ENCODE measurements around the gene TRIM15. TPM values are rescaled to one million over a fixed set of nuclear protein-coding genes. Genes with fewer than 3 reads are reported as not detected.

TRIM15 gene
- total RNA-seq, 1 donor from 2014 or later = not detected

DNA sequence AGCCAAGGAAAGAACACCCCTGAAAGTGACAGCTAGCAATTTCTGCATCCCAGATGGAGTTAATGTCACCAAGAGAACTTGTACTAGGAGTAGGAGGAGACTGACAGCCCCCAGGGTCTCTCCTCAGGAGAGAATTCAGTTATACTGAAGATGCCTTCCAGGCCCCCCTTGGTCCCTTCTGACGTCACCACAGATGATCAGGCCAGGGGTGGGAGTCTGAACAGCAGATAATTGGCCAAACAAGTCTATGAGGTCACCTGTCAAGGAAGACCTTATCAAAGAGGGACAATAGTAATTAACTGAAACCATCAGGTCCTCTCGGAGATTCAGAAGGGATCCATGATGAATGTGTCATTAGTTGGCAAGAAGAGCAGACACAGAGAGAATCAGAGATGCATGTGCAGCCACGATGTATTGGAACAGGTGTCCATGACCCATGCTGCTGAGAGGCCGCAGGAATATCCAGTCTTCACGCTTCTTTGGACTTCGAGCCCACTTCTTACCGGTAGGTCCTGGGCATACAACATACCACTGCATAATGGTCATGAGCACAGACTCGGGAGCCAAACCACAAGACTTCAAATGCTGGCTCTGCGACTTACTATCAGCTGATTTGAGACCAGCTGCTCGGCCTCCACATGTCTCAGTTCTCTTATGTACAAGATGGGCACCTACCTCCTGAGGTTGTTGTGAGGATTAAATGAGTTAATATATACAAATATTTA is 12.5 kb upstream of the TRIM15 start:
- no peaks in the 10 kb centered on the region for H3K36me3 ChIP-seq (ENCODE audit: control insufficient read depth, insufficient read depth, low read length)
- no peak for TF ChIP-seq CTCF (IDR thresholded peaks at IDR 0.05; ENCODE audit: insufficient read depth, low read length, poor library complexity, severe bottlenecking)
- H3K27me3 ChIP-seq (ENCODE audit: control insufficient read depth, insufficient read depth, low read length) = peaks cover 6% of the 10 kb centered on the region
- H3K4me3 ChIP-seq (ENCODE audit: low read depth, low read length) = no peak overlapping the region
- DNase-seq (ENCODE audit: low read depth) = no peak

- no peak for DNase-seq (ENCODE audit: low read depth)
- peaks cover 5% of the 10 kb centered on the region for H3K27me3 ChIP-seq (ENCODE audit: control insufficient read depth, insufficient read depth, low read length)
- no peaks in the 10 kb centered on the region for H3K36me3 ChIP-seq (ENCODE audit: control insufficient read depth, insufficient read depth, low read length)
- H3K4me3 ChIP-seq (ENCODE audit: low read depth, low read length) = no peak overlapping the region
- no peak for TF ChIP-seq CTCF (IDR thresholded peaks at IDR 0.05; ENCODE audit: insufficient read depth, low read length, poor library complexity, severe bottlenecking)
These were observed 11.8 kb upstream of the TRIM15 start for GRCh38 chr6:30151580-30151979.

- no peak for DNase-seq (ENCODE audit: low read depth)
- no peak for TF ChIP-seq CTCF (IDR thresholded peaks at IDR 0.05; ENCODE audit: insufficient read depth, low read length, poor library complexity, severe bottlenecking)
- Histone ChIP-seq H3K27me3 (ENCODE audit: control insufficient read depth, insufficient read depth, low read length) (peaks cover 5% of the 10 kb centered on the region), H3K36me3 (ENCODE audit: control insufficient read depth, insufficient read depth, low read length) (no peaks in the 10 kb centered on the region), H3K4me3 (ENCODE audit: low read depth, low read length) (no peak overlapping the region)
These were observed 11.2 kb upstream of the TRIM15 start for GRCh38 chr6:30152016-30152673.

- no peak for TF ChIP-seq CTCF (IDR thresholded peaks at IDR 0.05; ENCODE audit: insufficient read depth, low read length, poor library complexity, severe bottlenecking)
- Histone ChIP-seq H3K27me3 (ENCODE audit: control insufficient read depth, insufficient read depth, low read length) (peaks cover 3% of the 10 kb centered on the region), H3K36me3 (ENCODE audit: control insufficient read depth, insufficient read depth, low read length) (no peaks in the 10 kb centered on the region), H3K4me3 (ENCODE audit: low read depth, low read length) (no peak overlapping the region)
- DNase-seq (ENCODE audit: low read depth) = no peak
These were observed 10.3 kb upstream of the TRIM15 start for GRCh38 chr6:30152910-30153610.

DNA sequence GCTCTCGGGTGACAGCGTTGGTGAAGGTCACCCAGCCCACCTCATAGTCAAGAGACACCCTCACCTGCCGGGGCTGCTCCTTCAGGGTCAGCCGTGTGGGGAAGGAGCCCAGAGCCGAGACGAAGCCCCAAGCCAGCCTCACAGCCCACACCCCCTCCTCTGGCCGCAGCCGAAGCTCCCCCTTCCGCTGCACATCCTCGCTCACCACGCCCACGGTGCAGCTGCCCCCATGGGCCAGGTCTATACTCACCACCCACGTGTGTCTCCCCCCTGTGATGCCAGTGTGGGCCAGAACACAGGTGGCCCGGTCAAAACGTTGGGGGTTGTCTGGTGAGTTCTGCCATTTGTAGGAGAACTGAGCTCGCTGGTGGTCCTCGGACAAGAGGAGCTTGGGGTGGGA is 9.3 kb upstream of the TRIM15 start:
- H3K36me3 ChIP-seq (ENCODE audit: control insufficient read depth, insufficient read depth, low read length) = no peaks in the 10 kb centered on the region
- peaks cover 3% of the 10 kb centered on the region for H3K27me3 ChIP-seq (ENCODE audit: control insufficient read depth, insufficient read depth, low read length)
- no peak for TF ChIP-seq CTCF (IDR thresholded peaks at IDR 0.05; ENCODE audit: insufficient read depth, low read length, poor library complexity, severe bottlenecking)
- DNase-seq (ENCODE audit: low read depth) = no peak
- H3K4me3 ChIP-seq (ENCODE audit: low read depth, low read length) = no peak overlapping the region
